HUES48 (cell line): ENCODE results near the gene BDKRB2.
"Not testable (repeated sequence)": the region's sequence is repeated elsewhere in the genome, so short reads cannot be mapped to it uniquely, and the experiment has no call there.

Experiments used
- H3K27ac ChIP-seq: one replicate; pipeline ENCODE4 v1.7.0; 2013; ENCODE audit warnings: low read depth, low read length, inconsistent platforms
- H3K27me3 ChIP-seq: 2 replicates; pipeline ENCODE4 v1.6.1; 2013; ENCODE audit warnings: mild to moderate bottlenecking, low read length; ENCODE audit not compliant: control insufficient read depth, insufficient read depth
- H3K36me3 ChIP-seq: 2 replicates; pipeline ENCODE4 v1.6.1; 2013; ENCODE audit warnings: low read length; ENCODE audit not compliant: control insufficient read depth, insufficient read depth
- H3K4me1 ChIP-seq: 2 replicates; pipeline ENCODE4 v1.6.1; 2013; ENCODE audit warnings: mild to moderate bottlenecking, low read length; ENCODE audit not compliant: control insufficient read depth, insufficient read depth
- H3K4me3 ChIP-seq: 2 replicates; pipeline ENCODE4 v1.5.1; 2013; ENCODE audit warnings: mild to moderate bottlenecking, low read depth, low read length
- H3K9ac ChIP-seq: 2 replicates; pipeline ENCODE4 v1.6.1; 2013; ENCODE audit warnings: mild to moderate bottlenecking, low read depth, low read length, moderate library complexity
- H3K9me3 ChIP-seq: 2 replicates; pipeline ENCODE4 v1.6.1; 2013; ENCODE audit warnings: low read length; ENCODE audit not compliant: control insufficient read depth, insufficient read depth

BDKRB2 gene

DNA sequence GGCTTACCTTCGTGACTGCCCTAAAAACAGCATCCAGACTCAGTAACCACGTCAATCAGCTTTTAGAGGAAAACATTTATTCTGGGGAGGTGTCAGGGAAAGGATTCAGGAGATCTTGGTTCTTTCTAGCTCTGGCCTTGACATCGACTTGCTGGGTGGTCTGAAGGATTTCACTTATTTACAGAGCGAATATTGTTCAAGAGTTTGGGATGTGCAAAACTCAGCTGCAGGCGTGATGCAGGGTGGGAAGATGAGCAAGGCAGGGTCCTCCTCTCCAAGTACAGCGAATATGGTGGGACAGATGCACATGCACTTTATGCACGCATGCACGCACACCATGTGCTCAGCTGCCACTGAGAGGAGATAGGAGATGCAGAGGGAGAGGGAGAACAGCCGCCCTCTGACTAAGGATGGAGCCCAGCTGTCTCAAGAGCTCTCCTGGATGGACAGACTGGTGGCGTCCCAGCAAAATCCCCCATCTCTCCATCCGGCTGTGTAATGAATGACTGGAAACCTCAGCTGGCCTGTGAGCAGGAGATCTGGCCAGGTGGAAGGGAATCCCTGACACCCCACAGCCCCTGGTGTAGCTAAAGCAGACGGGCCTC lies 27.0 kb downstream of the BDKRB2 start:
- no peaks in the 10 kb centered on the region for H3K27me3 ChIP-seq
- H3K9me3 ChIP-seq, result no peaks in the 10 kb centered on the region
- no peak overlapping the region for H3K27ac ChIP-seq
- no peaks in the 10 kb centered on the region for H3K36me3 ChIP-seq
- H3K4me1 ChIP-seq, result peaks cover 2% of the 10 kb centered on the region; the same call in 1 of the 2 replicates
- H3K9ac ChIP-seq, result no peak overlapping the region
- H3K4me3 ChIP-seq, result no peak overlapping the region

DNA sequence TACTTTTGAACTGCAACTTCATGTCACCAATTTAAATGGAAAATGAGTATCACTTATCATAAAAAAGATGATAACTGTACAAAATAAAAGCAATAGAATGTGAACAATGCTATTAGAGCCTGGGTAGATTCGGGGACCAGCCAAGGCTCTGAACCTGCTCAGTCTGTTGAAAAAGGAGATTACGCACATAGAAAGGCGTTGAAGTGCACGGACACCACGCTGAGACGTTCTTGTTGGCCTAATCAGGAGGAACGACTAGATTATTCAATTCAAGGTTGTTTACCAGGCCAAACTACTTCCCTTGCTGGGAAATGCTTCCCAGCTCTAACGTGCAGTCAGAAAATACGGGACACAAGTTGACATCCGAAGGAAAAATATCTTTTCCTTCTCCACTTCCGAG lies 27.9 kb downstream of the BDKRB2 start:
- Histone ChIP-seq H3K9me3 (no peaks in the 10 kb centered on the region), H3K27ac (no peak overlapping the region), H3K9ac (no peak overlapping the region), H3K36me3 (no peaks in the 10 kb centered on the region), H3K4me1 (peaks cover 2% of the 10 kb centered on the region; the same call in 1 of the 2 replicates), H3K27me3 (no peaks in the 10 kb centered on the region), H3K4me3 (no peak overlapping the region)

DNA sequence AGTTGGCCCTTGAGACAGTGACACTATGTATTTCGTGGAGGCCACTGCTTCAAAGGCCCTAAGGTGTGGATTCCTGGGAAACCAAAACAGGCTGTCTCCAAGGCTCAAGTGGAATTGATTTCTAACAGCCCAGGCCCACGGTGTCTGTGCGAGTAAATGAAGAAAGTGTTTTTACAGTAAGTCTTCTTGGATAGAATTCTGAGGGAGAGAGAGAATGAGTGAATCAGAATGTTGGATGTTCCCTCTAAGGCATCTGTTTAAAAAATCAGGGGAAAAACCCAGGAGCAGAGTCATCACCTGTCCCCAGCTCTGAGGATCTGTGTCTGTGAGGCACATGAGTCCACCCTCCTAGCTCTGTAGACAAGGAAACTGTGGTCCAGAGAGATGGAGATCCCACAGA lies 29.0 kb downstream of the BDKRB2 start:
- H3K27ac ChIP-seq, result no peak overlapping the region
- no peaks in the 10 kb centered on the region for H3K36me3 ChIP-seq
- H3K4me3 ChIP-seq, result no peak overlapping the region
- H3K9ac ChIP-seq, result no peak overlapping the region
- H3K4me1 ChIP-seq, result peaks cover 2% of the 10 kb centered on the region; the same call in 1 of the 2 replicates
- H3K9me3 ChIP-seq, result no peaks in the 10 kb centered on the region
- no peaks in the 10 kb centered on the region for H3K27me3 ChIP-seq

DNA sequence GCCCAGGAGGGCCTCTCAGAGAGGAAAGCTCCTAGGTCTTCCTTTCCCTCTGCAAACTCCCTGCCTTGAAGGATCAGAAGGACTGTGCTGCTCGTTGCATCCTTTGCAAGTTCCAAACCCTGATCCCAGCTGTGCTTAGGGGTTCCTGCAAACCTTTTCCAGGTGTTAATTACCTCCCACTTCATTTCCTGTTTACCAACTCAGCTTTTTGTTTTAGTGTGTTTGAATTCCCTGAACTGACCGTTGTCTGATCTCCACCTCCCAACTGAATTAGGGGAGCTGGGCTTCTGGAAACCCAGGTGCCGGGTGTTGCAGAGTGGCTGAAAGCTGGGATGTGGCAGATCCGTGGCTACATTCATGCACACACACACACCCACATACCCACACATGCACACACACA lies 30.8 kb downstream of the BDKRB2 start:
- Histone ChIP-seq H3K27me3 (no peaks in the 10 kb centered on the region), H3K27ac (no peak overlapping the region), H3K4me1 (peaks cover 2% of the 10 kb centered on the region; the same call in 1 of the 2 replicates), H3K4me3 (no peak overlapping the region), H3K9me3 (no peaks in the 10 kb centered on the region), H3K9ac (no peak overlapping the region), H3K36me3 (no peaks in the 10 kb centered on the region)

DNA sequence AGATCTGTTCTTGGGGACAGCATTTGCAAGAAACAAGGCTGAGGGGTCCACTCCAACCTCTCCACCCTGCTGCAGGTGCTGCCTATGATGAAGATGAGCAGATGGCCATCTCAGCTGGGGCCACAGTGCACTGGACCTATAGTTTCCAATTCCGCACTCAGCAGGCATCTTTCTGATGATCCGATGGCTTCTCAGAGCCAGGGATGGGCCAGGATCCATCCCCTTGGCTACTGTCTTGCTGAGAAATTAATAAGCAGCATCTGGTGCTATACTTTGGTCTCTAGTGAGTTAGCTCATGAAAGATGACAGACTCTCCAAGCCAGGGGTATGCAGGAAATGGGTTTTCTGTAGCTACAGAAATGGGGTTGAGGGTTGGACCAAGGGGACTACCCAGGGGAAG lies 33.0 kb downstream of the BDKRB2 start:
- Histone ChIP-seq H3K4me3 (no peak overlapping the region), H3K9me3 (peaks cover 4% of the 10 kb centered on the region; the same call in 1 of the 2 replicates), H3K36me3 (no peaks in the 10 kb centered on the region), H3K9ac (no peak overlapping the region), H3K4me1 (peaks cover 2% of the 10 kb centered on the region; the same call in 1 of the 2 replicates), H3K27me3 (no peaks in the 10 kb centered on the region), H3K27ac (no peak overlapping the region)

DNA sequence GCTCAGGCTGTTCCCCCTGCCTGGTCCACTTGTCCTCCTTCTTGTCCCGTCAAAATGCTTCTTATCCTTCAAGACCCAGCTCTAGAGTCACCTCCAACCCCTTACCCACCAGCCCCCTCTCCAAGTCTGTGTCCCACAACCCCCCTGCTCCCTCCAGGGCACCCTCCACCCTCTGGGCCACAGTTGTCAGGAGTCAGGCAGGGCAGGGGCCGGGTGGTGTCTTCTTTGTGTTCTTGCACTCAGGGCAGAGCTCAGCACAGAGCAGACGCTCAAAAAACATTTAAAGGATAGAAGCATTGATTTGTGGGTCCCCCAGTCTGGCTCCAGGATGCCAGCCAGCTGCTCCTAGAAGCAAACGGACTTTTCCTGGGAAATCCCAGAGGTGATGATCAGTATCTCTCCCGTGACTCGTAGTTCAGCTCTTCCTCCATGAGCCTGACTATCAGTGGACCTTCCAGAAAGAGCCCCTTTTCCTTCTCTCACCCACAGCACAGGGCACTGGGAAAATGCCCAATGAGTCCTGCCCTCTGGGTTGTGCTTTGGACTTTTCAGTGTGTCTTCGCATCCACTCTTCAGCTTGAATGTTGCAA lies 34.1 kb downstream of the BDKRB2 start:
- Histone ChIP-seq H3K27ac (no peak overlapping the region), H3K4me3 (no peak overlapping the region), H3K27me3 (no peaks in the 10 kb centered on the region), H3K36me3 (no peaks in the 10 kb centered on the region), H3K9ac (no peak overlapping the region), H3K4me1 (peaks cover 2% of the 10 kb centered on the region; the same call in 1 of the 2 replicates), H3K9me3 (peaks cover 7% of the 10 kb centered on the region; the same call in 1 of the 2 replicates)

DNA sequence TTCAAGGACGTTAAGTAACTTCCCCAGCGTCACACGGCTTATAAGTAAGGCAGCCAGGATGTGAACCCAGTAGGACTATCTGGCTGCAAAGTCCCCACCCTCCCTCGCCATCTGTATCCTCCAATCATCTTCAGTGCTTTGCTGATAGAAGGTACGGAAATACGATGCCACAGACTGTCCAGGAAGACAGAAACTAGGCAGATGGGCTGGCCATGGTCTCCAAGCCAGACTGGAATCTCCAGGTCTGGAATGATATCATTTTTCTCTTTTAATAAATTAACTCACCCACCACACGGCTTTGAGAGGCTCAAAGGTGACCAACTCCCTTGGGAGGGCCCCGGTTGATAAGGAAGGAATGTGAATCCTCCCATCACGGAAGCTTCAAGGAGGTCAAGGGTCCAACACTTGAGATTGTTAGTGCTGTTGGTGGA lies 35.1 kb downstream of the BDKRB2 start:
- Histone ChIP-seq H3K27me3 (no peaks in the 10 kb centered on the region), H3K27ac (no peak overlapping the region), H3K4me1 (peaks cover 2% of the 10 kb centered on the region; the same call in 1 of the 2 replicates), H3K9me3 (peaks cover 7% of the 10 kb centered on the region; the same call in 1 of the 2 replicates), H3K36me3 (no peaks in the 10 kb centered on the region), H3K4me3 (no peak overlapping the region), H3K9ac (no peak overlapping the region)

DNA sequence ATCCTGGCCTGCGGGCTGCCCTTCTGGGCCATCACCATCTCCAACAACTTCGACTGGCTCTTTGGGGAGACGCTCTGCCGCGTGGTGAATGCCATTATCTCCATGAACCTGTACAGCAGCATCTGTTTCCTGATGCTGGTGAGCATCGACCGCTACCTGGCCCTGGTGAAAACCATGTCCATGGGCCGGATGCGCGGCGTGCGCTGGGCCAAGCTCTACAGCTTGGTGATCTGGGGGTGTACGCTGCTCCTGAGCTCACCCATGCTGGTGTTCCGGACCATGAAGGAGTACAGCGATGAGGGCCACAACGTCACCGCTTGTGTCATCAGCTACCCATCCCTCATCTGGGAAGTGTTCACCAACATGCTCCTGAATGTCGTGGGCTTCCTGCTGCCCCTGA lies 36.0 kb downstream of the BDKRB2 start:
- Histone ChIP-seq H3K4me3 (no peak overlapping the region), H3K9me3 (peaks cover 7% of the 10 kb centered on the region; the same call in 1 of the 2 replicates), H3K4me1 (no peaks in the 10 kb centered on the region; the same call in 1 of the 2 replicates), H3K27me3 (no peaks in the 10 kb centered on the region), H3K9ac (no peak overlapping the region), H3K36me3 (no peaks in the 10 kb centered on the region), H3K27ac (no peak overlapping the region)

DNA sequence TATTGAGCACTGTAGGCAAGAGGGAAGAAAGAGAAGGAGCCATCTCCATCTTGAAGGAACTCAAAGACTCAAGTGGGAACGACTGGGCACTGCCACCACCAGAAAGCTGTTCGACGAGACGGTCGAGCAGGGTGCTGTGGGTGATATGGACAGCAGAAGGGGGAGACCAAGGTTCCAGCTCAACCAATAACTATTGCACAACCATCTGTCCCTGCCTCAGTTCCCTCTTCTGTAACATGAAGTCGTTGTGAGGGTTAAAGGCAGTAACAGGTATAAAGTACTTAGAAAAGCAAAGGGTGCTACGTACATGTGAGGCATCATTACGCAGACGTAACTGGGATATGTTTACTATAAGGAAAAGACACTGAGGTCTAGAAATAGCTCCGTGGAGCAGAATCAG lies 37.5 kb downstream of the BDKRB2 start:
- Histone ChIP-seq H3K4me1 (no peaks in the 10 kb centered on the region), H3K27ac (no peak overlapping the region), H3K4me3 (no peak overlapping the region), H3K9me3 (peaks cover 7% of the 10 kb centered on the region; the same call in 1 of the 2 replicates), H3K9ac (no peak overlapping the region), H3K27me3 (no peaks in the 10 kb centered on the region), H3K36me3 (no peaks in the 10 kb centered on the region)

DNA sequence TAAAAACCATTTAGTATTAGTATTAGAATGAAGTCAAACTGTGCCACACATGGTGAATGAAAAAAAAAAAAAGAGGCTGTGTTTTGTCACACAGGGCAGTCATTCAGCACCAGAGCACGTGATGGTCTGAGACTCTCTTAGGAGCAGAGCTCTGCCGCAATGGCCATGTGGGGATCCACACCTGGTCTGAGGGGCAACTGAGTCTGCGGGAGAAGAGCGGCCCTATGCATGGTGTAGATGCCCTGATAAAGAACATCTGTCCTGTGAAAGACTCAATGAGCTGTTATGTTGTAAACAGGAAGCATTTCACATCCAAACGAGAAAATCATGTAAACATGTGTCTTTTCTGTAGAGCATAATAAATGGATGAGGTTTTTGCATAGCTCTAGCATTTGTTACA lies 39.1 kb downstream of the BDKRB2 start:
- no peaks in the 10 kb centered on the region for H3K27me3 ChIP-seq
- no peak overlapping the region for H3K4me3 ChIP-seq
- no peaks in the 10 kb centered on the region for H3K36me3 ChIP-seq
- H3K27ac ChIP-seq, result no peak overlapping the region
- no peaks in the 10 kb centered on the region for H3K4me1 ChIP-seq
- no peak overlapping the region for H3K9ac ChIP-seq
- peaks cover 7% of the 10 kb centered on the region; the same call in 1 of the 2 replicates for H3K9me3 ChIP-seq

DNA sequence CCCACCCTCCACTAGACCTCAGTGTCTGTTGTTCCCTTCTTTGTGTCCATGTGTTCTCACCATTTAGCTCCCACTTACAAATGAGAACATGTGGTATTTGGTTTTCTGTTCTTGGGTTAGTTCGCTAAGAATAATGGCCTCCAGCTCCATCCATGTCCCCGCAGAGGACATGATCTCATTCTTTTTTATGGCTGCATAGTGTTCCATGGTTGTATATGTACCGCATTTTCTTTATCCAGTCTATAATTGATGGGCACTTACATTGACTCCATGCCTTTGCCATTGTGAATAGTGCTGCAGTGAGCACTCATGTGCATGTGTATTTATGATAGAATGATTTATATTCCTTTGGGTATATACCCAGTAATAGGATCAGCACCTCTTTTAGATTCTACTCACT lies 40.4 kb downstream of the BDKRB2 start:
- not testable (repeated sequence) for H3K4me1 ChIP-seq, H3K27ac ChIP-seq, H3K27me3 ChIP-seq, H3K36me3 ChIP-seq, H3K9ac ChIP-seq, H3K4me3 ChIP-seq, H3K9me3 ChIP-seq
